ENCODE data around the gene NT5C2.
"Not testable (repeated sequence)": the region's sequence is repeated elsewhere in the genome, so short reads cannot be mapped to it uniquely, and the experiment has no call there.

The NT5C2 gene

GRCh38 chr10:103193107-103193819, at the start of gene NT5C2:
Gene NT5C2, minus strand, starts transcription at chr10:103193272. Its CDS starts 18,314 bp downstream, at chr10:103174958.
- Mint-ChIP-seq H3K4me1 (ENCODE audit: low read depth) (peaks cover 37% of the 10 kb centered on the region), H3K27ac (peak within 1 kb of the TSS; percentile 100), H3K27me3 (ENCODE audit: low read depth) (no peaks in the 10 kb centered on the region), H3K9me3 (no peaks in the 10 kb centered on the region), H3K36me3 (ENCODE audit: low read depth) (peaks cover 13% of the 10 kb centered on the region), H3K4me3 (peak within 1 kb of the TSS; percentile 99)

GRCh38 chr10:103241262-103242011, 48.4 kb upstream of the NT5C2 start:
- H3K4me3 Mint-ChIP-seq: peak overlapping the region; percentile 58
- no peaks in the 10 kb centered on the region for H3K9me3 Mint-ChIP-seq
- no peaks in the 10 kb centered on the region for H3K36me3 Mint-ChIP-seq (ENCODE audit: low read depth)
- peaks cover 3% of the 10 kb centered on the region for H3K27me3 Mint-ChIP-seq (ENCODE audit: low read depth)
- H3K4me1 Mint-ChIP-seq (ENCODE audit: low read depth): peaks cover 19% of the 10 kb centered on the region
- peak overlapping the region; percentile 81 for H3K27ac Mint-ChIP-seq

GRCh38 chr10:103238506-103239252, 45.6 kb upstream of the NT5C2 start:
- Mint-ChIP-seq H3K9me3 (no peaks in the 10 kb centered on the region), H3K4me1 (ENCODE audit: low read depth) (peaks cover 19% of the 10 kb centered on the region), H3K27ac (no peak overlapping the region), H3K4me3 (no peak overlapping the region), H3K36me3 (ENCODE audit: low read depth) (no peaks in the 10 kb centered on the region), H3K27me3 (ENCODE audit: low read depth) (no peaks in the 10 kb centered on the region)

- Mint-ChIP-seq H3K4me1 (ENCODE audit: low read depth) (peaks cover 9% of the 10 kb centered on the region), H3K9me3 (no peaks in the 10 kb centered on the region), H3K27me3 (ENCODE audit: low read depth) (no peaks in the 10 kb centered on the region), H3K27ac (no peak overlapping the region), H3K4me3 (no peak overlapping the region), H3K36me3 (ENCODE audit: low read depth) (no peaks in the 10 kb centered on the region)
Measured at GRCh38 chr10:103235775-103236174, 42.7 kb upstream of the NT5C2 start.

GRCh38 chr10:103232772-103233488, 39.9 kb upstream of the NT5C2 start:
- no peak overlapping the region for H3K27ac Mint-ChIP-seq
- H3K4me1 Mint-ChIP-seq (ENCODE audit: low read depth): no peaks in the 10 kb centered on the region
- no peak overlapping the region for H3K4me3 Mint-ChIP-seq
- H3K36me3 Mint-ChIP-seq (ENCODE audit: low read depth): no peaks in the 10 kb centered on the region
- H3K9me3 Mint-ChIP-seq: no peaks in the 10 kb centered on the region
- H3K27me3 Mint-ChIP-seq (ENCODE audit: low read depth): no peaks in the 10 kb centered on the region

- H3K27me3 Mint-ChIP-seq (ENCODE audit: low read depth): no peaks in the 10 kb centered on the region
Measured at GRCh38 chr10:103232131-103232673, 39.1 kb upstream of the NT5C2 start.

GRCh38 chr10:103231047-103231551, 38.0 kb upstream of the NT5C2 start:
- no peaks in the 10 kb centered on the region for H3K9me3 Mint-ChIP-seq
- no peaks in the 10 kb centered on the region for H3K27me3 Mint-ChIP-seq (ENCODE audit: low read depth)
- H3K4me1 Mint-ChIP-seq (ENCODE audit: low read depth): no peaks in the 10 kb centered on the region

More at GRCh38 chr10:103232131-103232673, 39.1 kb upstream of the NT5C2 start:
- Mint-ChIP-seq H3K9me3 (no peaks in the 10 kb centered on the region), H3K4me3 (no peak overlapping the region), H3K27ac (no peak overlapping the region), H3K36me3 (ENCODE audit: low read depth) (no peaks in the 10 kb centered on the region), H3K4me1 (ENCODE audit: low read depth) (no peaks in the 10 kb centered on the region)

GRCh38 chr10:103227416-103227815, 34.3 kb upstream of the NT5C2 start:
- H3K27me3 Mint-ChIP-seq (ENCODE audit: low read depth): no peaks in the 10 kb centered on the region
- no peak overlapping the region for H3K4me3 Mint-ChIP-seq
- no peak overlapping the region for H3K27ac Mint-ChIP-seq
- peaks cover 7% of the 10 kb centered on the region for H3K36me3 Mint-ChIP-seq (ENCODE audit: low read depth)
- H3K9me3 Mint-ChIP-seq: peaks cover 14% of the 10 kb centered on the region
- no peaks in the 10 kb centered on the region for H3K4me1 Mint-ChIP-seq (ENCODE audit: low read depth)

More at GRCh38 chr10:103231047-103231551, 38.0 kb upstream of the NT5C2 start:
- Mint-ChIP-seq H3K36me3 (ENCODE audit: low read depth) (no peaks in the 10 kb centered on the region), H3K4me3 (no peak overlapping the region), H3K27ac (no peak overlapping the region)

GRCh38 chr10:103225939-103226338, 32.9 kb upstream of the NT5C2 start:
- no peaks in the 10 kb centered on the region for H3K4me1 Mint-ChIP-seq (ENCODE audit: low read depth)
- H3K27ac Mint-ChIP-seq: no peak overlapping the region
- no peak overlapping the region for H3K4me3 Mint-ChIP-seq
- H3K27me3 Mint-ChIP-seq (ENCODE audit: low read depth): no peaks in the 10 kb centered on the region
- H3K36me3 Mint-ChIP-seq (ENCODE audit: low read depth): peaks cover 7% of the 10 kb centered on the region
- peaks cover 17% of the 10 kb centered on the region for H3K9me3 Mint-ChIP-seq

- not testable (repeated sequence) for H3K27me3 Mint-ChIP-seq (ENCODE audit: low read depth); H3K27ac Mint-ChIP-seq; H3K4me3 Mint-ChIP-seq; H3K36me3 Mint-ChIP-seq (ENCODE audit: low read depth); H3K4me1 Mint-ChIP-seq (ENCODE audit: low read depth)
- peaks cover 17% of the 10 kb centered on the region for H3K9me3 Mint-ChIP-seq
Measured at GRCh38 chr10:103224721-103225120, 31.6 kb upstream of the NT5C2 start.

- Mint-ChIP-seq H3K4me3 (no peak overlapping the region), H3K9me3 (peaks cover 17% of the 10 kb centered on the region), H3K4me1 (ENCODE audit: low read depth) (no peaks in the 10 kb centered on the region), H3K36me3 (ENCODE audit: low read depth) (peaks cover 7% of the 10 kb centered on the region), H3K27me3 (ENCODE audit: low read depth) (no peaks in the 10 kb centered on the region), H3K27ac (no peak overlapping the region)
Measured at GRCh38 chr10:103224133-103224532, 31.1 kb upstream of the NT5C2 start.

GRCh38 chr10:103216362-103216761, 23.3 kb upstream of the NT5C2 start:
- not testable (repeated sequence) for H3K4me3 Mint-ChIP-seq; H3K27me3 Mint-ChIP-seq (ENCODE audit: low read depth); H3K27ac Mint-ChIP-seq; H3K36me3 Mint-ChIP-seq (ENCODE audit: low read depth); H3K4me1 Mint-ChIP-seq (ENCODE audit: low read depth)
- peaks cover 19% of the 10 kb centered on the region for H3K9me3 Mint-ChIP-seq

- no peak overlapping the region for H3K27ac Mint-ChIP-seq
Measured at GRCh38 chr10:103215601-103216000, 22.5 kb upstream of the NT5C2 start.

GRCh38 chr10:103210262-103210661, 17.2 kb upstream of the NT5C2 start:
- H3K36me3 Mint-ChIP-seq (ENCODE audit: low read depth); H3K27ac Mint-ChIP-seq; H3K4me1 Mint-ChIP-seq (ENCODE audit: low read depth); H3K4me3 Mint-ChIP-seq: not testable (repeated sequence)
- Mint-ChIP-seq H3K27me3 (ENCODE audit: low read depth) (peaks cover 13% of the 10 kb centered on the region), H3K9me3 (peaks cover 24% of the 10 kb centered on the region)

More at GRCh38 chr10:103215601-103216000, 22.5 kb upstream of the NT5C2 start:
- H3K27me3 Mint-ChIP-seq (ENCODE audit: low read depth): peaks cover 4% of the 10 kb centered on the region
- H3K9me3 Mint-ChIP-seq: peaks cover 19% of the 10 kb centered on the region
- no peak overlapping the region for H3K4me3 Mint-ChIP-seq
- H3K4me1 Mint-ChIP-seq (ENCODE audit: low read depth): no peaks in the 10 kb centered on the region
- peaks cover 3% of the 10 kb centered on the region for H3K36me3 Mint-ChIP-seq (ENCODE audit: low read depth)
